AG08395 (cell line): ENCODE data around the gene ADAMTSL1.

Experiments
- DNase-seq: peaks from one replicate; pipeline ENCODE4 v3.0.0; 2012; ENCODE audit warnings: mixed read lengths, low spot score

Gene ADAMTSL1

DNA sequence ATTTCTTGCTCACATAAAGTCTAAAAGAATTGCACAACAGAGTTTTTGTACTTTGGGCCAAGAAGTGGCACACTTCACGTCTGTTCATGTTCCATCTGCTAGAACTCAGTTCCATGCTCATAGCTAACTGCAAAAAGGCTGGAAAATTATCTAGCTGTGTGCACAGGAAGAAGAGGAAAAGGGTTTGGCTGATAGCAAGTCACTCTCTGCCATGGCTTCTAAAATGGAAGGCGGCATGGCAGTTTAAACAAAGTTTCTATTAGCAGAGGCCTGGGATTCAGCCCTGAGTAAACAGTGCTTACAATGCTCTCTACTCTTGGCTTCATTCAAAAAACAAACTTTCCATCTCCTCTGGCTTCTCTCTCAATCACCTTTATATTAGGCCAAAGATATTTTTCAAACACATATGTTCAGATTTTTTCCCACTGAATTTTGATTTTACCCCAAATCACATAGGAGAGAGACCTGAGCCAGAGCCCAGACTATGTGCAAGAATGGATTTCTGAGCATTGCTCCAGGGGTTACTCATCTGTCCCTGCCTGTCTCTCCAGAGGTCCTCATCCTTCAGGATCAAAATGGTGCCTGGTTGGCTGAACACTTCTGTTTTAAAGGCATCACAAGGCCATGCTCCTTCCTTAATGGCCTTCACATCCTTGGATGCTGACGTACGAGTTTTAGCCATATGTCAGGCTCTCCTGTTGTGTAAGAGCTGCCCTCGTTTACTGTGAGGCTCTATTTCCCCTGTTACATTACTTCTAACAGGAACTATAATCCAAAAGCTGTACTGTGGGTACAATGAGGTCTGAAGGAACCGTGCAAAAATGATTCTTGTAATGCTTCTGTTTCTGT lies 332.5 kb downstream of the ADAMTSL1 start:
- DNase-seq, result no peak

DNA sequence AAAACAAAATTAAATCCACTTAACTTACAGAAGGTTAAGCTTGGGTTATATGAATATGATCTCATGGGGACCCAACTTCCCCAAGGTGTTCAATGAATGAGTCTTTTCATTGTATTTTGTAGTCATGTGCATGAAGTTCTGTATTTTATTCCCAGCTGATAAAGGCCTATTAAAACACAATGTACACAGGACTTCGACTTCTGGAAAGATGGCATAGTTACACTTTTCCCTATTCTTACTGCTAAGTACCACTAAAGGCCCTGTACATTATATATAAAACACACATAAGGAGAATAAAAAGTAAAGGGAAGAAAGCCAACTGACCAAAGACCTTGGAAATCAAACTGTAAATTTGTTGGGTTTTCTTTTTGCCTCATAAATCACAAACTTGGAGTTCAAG lies 336.6 kb downstream of the ADAMTSL1 start:
- DNase-seq, result no peak

DNA sequence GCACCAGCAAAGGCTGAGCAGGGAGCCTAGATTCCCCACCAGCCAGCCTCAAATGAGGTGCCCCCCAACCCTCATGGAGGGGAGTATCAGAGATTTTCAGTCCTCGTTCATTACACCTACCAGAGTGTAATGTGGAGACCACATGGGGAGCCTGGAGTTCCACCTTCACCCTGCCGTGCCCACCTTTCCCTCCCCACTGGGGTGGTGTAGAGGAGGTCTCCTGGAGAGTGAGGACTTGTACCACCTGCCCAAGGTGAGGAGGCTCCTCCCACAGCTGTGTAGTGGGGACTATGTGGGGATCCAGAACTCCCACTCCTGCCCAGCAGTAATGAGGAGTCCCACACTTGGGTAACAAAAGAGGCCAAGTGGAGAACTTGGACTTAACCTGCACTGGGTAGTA lies 337.2 kb downstream of the ADAMTSL1 start:
- no peak for DNase-seq

DNA sequence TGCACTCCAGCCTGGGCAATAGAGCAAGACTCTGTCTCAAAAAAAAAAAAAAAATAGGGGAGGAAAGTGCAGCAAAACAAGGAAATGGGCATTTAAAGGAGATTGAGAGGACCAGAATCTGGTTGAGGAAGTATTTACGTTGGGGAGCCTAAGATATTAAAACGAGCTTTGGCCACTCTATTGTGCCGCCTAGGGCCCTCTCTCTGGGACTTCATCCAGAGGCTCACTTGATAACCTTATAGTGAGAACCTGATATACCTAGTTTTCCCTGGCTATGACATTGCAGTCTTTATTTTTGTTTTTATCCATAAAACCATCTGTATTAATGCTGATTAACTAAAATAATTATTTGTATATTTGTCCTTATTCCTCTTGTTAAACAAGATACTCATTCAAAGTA lies 345.5 kb downstream of the ADAMTSL1 start:
- DNase-seq, result no peak

DNA sequence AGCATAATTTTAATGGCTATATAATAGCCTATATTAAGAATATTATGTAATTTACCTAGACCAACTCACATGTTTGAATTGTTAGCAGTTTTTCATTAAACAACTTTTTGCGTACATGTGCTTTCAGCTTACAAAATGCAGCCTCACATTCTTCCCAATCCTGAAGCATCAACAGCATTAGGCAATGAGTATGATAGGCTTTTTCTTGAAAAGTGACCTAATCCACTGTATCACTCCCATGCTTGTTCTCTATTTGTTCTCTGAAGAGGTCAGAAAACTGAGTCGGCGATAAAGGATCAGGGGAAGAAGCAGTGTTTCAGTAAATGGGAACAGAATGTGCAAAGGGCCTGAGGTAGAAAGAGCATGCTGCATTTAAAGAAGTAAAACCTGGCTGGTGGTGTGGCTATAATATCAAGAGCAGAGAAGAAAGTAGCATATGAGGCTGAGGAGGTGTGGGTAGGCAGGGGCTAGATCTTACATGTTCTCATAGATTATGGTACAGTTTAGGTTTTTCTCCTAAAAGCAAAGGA lies 346.7 kb downstream of the ADAMTSL1 start:
- DNase-seq, result no peak

DNA sequence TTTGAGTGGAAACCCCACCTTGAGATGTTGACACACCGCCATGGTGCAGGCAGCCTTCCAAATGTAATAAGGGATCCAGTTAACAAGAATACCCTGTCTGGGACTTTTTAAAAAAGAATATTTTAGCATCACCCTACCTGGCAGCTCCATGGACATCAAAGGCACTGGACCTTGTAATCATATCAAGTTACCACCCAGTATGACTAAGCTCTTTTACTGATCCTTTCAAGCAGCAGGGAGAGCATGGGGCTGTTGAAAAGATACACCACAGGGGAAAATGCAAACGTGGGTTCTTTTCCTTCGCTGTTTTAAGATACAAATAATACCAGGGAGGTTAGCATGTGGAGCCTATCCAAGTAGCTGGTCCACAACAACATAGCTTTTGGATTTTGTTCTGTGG lies 347.8 kb downstream of the ADAMTSL1 start:
- DNase-seq, result no peak

DNA sequence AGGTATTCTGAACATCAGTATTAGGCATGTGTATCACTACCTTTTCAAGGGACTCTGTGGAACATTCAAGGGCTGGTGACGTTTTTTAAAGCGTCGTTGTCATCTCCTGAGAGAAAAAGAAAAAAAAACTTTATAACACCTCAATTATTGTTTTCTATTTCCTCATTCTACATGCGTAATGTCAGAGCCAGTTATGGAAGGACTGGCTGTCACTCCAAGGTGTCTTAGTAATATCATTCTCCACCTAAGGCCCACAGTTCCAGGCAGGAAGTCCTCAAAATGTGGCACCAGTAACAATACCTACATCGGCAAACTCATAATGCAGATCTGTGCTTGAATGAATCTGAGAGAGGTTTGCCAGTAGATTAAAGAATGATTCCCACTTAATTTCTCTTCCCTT lies 348.9 kb downstream of the ADAMTSL1 start:
- DNase-seq, result no peak

DNA sequence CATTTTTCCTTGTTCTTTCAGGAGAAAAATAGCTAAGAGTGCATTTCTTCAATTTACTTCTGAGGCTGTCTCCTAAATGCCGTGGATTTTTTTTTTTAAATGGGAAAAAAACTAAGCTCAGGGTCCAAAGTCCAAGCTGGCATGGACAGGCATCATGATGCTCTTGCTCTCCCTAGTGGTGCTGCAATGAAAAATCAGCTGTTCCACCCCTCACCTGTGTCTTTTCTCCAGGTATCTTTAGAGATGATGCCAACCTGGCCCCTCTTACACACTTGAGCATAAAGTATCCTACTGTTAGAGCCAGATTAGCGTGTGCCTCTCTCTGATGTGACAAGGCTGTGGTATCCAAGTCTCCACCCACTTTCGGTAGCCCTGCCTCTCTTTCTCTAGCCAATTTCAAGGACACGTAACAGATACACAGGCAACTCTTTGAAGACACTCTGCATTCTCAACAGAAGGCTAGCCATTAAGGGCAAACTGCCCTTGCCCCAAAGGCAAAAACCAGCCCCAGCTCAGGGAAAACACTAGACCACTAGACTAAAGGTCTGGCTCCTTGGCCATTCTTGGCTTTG lies 350.2 kb downstream of the ADAMTSL1 start:
- DNase-seq, result peak; percentile 14

DNA sequence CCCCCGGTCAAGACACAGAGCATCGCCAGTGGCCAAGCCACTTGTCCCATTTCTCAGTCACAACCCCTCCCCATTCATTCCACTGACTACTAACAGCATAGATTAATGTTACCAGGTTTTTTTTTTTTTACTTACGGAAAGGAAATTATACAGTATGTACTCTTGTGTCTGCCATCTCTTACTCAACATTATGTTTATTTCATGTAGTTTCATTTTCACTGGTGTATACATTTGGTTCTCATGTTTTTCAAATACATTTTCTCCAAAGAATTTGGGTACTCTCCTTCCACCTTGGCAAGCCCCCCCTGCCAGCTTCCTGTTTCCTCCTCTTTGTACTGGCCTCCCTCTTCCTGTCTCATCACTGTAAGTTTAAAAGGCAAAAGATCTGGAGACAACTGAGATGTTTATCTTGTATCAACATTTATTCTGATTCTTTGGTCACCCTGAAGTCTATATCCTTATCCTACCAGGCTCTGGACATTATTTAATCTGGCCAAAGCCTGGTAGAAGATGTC lies 351.8 kb downstream of the ADAMTSL1 start:
- DNase-seq, result no peak

DNA sequence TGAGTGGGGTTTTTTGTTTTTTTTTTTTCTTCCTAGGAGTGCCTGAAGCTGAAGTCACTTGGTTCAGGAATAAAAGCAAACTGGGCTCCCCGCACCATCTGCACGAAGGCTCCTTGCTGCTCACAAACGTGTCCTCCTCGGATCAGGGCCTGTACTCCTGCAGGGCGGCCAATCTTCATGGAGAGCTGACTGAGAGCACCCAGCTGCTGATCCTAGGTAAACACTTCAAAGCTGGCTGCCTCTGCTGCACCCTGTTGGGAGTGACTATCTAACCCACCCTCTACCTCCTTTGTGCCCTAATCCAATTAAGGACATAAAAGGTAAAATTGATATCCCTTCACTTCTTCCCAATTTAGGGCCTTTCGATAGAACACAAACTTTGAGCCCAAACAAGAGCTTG lies 352.3 kb downstream of the ADAMTSL1 start:
- no peak for DNase-seq

DNA sequence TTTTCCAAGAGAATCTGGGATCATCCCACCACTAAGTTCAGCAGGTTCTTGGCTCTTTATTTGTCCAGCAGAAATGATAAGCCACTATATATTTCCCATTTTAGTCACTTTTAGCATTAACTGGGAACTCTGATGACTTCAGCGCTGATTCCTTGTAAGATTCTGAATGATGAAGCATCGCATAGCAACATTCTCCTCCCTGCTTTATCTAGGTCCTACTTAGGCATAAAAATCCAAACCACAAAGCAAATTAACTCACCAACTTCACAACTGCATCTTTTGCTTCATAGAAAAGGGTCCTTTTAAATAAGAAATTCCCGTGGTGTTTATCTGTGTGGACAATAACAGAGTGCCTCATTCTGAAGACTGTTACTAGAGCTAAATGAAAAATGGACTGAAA lies 355.1 kb downstream of the ADAMTSL1 start:
- DNase-seq, result no peak

DNA sequence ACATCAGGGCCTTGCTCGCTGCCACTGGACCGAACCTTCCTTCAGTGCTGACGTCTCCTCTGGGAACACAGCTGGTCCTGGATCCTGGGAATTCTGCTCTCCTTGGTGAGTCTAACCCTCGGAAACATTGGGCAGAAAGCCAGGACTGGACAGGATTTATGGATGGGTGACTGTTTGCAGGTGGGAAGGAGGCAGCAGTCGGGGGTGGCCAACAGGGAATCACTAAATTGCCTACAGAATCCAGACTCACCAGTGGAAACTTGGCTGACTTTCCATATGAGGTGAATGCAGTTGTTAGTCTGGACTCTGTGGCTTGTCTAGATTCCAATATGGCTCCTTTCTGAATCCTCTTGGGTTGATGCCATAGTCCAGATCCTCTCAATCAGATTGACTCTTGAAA lies 355.9 kb downstream of the ADAMTSL1 start:
- no peak for DNase-seq

DNA sequence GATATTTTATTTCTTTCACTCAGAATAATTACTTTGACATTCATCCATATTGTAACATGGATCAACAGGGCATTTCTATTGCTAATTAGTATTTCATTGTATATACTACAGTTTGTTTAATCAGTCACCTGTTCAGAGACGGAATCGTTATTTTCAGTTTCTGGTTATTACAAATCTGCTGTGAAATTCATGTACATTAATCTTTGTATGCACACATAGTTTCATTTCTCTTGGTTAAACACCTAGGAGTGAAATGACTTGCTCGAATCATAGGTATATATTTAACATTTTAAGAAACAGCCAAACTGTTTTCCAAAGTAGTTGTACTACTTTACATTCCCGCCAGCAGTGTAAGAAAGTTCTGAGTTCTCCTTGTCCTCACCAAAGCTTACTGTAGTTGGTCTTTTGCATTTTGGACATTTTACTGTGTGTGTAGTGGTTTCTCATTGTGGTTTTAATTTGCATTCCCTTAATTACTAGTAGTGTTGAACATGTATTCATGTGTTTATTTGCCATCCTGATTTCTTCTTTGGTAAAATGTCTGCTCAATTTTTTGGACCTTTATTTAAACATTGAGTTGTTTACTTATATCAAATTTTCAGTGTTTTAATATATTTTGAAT lies 360.9 kb downstream of the ADAMTSL1 start:
- no peak for DNase-seq

DNA sequence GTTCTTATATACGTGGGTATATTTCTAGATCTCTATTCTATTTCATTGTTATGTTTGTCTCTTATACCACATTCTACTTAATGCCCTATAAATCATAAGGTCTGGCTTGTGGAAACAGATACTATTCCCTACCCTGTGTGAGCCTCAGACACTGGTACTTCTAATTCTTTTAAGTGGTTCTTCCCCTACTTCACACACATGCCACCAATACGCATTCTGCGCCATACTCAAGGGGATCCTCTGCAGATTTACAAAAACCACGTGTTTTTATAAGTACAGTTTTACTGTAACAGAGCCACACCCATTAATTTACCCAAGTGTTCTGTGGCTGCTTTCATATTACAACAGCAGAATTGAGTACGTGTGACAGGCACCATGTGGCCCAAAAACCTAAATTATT lies 363.4 kb downstream of the ADAMTSL1 start:
- DNase-seq, result no peak

DNA sequence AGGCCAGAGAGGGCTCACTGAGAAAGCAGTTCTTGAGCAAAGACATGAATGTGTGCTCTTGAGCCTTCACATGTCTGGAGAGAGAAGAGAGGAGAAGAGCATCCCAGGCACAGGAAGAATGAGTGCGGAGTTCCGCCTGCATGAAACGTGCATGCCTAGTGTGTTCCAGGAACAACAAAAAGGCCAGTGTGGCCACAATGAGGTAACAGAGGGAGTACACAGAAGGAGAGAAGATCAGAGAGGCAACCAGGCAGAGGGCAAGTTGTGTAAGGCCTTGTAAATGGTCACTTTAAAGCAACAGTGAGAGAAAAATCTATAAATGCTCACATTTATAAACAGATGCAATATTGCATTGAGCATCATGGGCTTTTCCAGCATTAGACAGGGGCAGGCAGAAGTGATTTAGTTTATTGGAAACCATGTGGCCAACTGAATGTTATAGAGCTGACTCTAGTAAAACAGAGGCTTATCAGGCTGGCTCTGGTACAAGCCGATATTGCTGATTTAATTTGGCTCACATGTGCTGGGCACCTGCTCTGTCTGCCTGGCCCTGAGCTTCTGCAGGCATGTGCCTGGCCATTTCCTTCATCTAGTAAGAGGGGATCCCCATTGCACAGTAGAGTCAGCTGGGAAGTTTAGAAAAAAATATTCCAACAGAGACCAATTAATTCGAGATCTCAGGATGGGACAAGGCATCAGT lies 373.8 kb downstream of the ADAMTSL1 start:
- DNase-seq, result no peak

DNA sequence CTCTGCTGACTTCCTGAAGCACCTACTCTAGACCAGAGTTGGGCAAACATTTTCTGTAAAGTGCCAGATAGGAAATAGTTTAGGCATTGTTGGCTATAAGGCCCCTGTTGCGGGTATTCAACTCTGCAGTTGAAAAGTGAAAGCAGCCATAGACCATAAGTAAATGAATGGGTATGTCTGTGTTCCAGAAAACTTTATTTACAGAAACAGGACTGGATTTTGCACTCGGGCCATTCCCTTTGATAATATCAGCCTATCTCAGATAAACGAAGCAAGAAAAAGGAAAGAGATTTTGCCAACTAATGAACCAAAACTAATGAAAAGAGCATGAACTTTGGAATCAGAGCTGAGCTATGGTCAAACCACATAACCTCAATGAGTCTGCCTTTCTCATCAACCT lies 374.7 kb downstream of the ADAMTSL1 start:
- no peak for DNase-seq

DNA sequence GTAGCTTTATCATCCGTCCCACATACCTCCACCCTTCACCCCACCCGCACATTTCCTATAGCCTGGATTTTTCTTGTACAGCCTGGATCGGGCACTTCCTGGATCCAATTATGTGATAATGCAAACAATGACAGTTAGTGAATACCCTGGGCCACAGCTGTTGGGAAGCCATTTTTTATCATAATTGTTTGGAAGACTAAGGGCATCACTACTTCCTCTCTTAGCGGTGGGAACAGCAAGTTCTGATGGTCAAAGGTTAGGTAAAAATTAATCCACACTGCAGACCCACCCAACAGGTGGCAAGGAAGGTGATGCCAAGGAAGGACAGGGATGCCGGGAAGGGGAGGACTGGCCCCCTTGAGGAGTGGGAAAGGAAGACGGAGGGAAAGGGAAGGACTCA lies 375.3 kb downstream of the ADAMTSL1 start:
- DNase-seq, result no peak

DNA sequence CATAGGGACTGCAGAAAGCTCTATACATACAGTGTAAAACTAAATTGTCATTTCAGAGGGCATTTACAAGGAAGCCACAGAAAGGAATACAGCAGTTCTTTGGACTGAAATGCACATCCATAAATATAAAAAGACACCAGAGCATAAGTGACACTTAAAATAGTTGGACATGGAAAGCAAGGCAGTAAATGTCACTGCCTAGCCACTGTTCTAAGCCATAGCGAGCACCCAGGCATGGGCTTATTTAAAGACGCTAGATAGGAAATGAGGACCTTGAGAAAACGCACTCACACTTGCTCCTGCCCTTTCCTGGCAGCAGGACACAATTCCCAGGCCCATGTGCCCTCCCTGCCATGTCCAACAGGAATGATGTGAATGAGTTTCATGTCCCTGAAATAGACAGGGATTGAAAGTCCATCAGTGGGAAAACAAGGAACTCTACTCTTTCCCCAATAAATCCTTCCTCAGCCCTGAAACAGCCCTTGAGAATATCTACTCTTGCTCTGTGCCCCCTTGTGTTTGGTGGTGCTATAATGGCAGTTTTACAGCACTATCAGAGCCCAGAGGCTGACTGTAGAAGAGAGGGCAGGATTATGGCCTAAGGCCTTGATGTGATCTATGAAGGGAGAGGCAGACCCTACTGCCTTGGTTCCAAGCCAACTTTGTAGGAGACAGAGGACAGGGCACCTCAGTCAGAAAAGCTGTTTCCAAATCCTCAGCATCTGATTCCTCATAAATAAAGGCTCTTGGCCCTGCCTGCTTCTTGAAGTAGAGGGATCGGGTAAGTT lies 376.1 kb downstream of the ADAMTSL1 start:
- DNase-seq, result no peak

DNA sequence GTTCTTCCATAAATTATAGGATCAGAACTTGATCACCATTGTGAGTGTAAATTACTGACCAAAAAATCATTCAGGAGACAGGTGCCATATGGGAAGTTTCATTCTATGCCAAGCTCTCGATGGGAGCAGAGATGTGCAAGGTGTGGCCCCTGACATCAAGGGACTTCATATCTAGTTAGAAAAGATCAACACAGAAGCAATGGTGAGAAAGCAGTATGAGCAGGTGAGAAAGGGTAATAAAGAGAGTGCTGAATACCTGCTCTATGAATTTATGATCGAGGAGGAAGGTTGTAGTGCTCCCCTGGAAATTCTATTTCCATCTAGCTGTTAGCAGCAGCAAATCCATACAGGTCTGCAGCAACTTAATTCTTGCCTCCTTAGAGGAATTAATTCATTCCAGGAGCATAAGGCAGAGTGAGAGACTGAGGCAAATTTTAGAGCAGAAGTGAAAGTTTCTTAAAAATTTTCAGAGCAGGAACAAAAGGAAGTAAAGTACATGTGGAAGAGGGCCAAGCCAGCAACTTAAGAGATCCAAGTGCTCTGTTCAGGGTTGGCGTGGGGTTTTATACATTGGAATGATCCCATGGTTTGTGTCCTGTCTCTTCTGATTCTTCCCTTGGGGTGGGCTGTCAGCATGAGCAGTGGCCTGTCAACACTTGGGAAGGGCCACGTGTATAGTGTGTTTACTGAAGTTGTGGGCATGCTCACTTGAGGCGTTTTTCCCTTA lies 377.3 kb downstream of the ADAMTSL1 start:
- no peak for DNase-seq

DNA sequence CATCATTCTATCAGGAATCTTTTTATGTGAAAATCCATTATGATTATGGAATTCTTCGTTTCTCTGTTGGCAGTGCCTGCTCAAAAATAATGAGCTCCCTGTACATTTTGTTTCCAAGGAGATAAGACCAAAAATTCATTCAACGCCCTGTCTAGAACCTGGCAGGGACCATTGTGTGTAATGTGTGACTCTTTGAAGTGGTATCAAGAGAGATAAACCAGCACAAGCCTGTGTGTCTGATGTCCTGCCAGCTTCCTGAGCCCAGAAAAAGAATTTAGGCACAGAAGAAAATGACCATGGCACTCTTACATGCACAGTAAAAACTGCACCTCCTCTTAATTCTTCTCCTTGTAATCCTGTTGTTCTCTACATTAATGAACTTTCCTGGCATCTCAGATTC lies 381.7 kb downstream of the ADAMTSL1 start:
- DNase-seq, result no peak

DNA sequence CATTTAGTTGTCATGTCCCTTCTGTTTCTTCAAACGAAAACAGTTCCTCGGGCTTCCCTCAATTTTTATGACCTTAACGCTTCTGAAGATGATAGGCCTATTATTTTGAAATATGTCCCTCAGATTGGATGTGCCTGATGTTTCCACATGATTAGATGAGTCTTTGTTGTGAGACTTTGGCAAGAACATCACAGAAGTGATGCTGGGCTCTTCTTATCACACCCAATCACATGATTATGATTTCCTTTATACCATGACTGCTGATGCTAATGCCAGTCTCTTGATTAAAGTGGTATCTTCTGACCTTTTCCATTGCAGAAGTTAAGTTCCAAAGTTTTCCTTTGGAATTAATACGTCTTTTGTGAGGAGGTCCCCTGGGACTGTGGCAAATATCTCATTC lies 383.4 kb downstream of the ADAMTSL1 start:
- no peak for DNase-seq
